ENCODE measurements around the gene SORCS1.

The SORCS1 gene

GRCh38 chr10:106716381-106716780 is 448.1 kb downstream of the SORCS1 start:
- DNase-seq = no peak

- DNase-seq = no peak
Measured at GRCh38 chr10:106714734-106715555, 449.6 kb downstream of the SORCS1 start.

DNA sequence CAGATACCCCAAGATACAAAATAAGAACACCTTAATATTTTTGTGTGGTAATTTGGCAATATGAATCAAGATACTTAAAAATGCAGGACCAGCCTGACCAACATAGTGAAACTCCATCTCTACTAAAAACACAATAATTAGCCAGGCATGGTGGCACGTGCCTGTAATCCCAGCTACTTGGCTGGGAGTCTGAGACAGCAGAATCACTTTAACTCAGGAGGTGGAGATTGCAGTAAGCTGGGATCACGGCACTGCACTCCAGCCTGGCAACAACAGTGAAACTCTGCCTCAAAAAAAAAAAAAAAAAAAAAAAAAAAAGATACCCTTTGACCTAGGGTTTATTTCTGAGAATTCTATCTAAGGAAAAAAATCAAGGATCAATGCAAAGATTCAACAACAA is 450.7 kb downstream of the SORCS1 start:
- no peak for DNase-seq

GRCh38 chr10:106712988-106713387 is 451.5 kb downstream of the SORCS1 start:
- no peak for DNase-seq

DNA sequence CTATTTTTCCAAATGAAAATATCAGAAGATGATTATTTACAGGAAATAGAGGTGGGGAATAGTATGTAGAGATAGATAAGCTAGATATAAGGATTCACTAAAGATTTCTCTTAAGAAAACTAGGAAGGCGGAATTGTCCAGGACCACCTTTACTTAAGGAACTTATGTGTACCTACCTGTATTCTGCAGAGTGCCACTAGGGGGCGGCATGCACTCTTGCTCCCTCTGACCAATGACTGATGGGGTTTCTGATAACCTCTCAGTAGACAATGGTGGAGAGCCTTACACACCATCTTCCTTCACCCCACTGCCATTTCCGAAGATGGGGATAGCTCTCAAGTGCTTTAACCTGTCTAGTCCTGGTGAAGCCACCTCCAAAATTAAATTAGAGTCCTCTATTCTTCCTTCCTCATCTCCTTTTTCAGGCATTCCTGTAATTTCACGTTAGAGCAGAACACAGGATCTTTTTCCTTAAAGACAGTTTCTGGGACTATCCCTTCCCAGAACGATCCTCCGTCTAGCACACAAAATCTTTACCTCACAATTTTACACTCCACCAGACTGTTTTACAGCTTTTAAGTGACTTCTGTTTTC is 453.1 kb downstream of the SORCS1 start:
- DNase-seq = peak; percentile 10

DNA sequence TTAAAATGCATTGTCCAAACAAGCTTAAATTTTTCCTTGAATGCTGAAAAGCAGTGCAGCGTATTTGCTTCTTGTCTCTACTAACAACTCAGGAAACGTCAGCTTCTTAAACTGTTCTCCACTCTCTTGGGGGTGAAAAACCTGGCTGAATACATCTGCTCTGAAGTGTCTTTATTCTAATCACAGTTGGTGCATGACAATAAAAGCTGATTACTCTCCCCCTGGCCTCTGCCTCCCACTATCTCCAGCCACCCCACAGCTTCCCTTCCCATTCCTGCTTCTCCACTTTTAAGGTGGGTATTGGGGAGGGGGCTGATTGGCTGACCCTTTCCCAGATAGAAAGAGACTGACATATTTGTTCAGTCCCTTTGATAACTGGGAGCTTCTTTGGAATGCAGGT is 456.0 kb downstream of the SORCS1 start:
- no peak for DNase-seq

DNA sequence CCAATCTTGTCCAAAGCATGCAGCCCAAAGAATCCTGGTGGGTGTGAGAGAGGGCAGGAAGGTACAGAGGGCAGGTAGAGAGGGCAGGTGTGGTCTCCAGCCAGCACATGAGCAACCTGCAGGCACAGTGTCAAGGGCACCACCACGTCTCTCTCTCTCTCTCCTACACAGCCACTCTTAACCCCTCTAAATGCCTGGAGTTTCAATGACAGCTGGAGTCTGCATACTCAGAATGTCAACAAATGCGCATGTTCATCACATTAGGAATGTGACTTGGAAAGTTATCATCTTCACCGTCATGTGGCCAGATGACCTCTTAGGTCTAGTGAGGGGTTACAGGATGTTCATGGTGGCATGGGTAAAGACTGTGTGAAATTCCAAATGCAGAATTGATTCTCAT is 456.8 kb downstream of the SORCS1 start:
- DNase-seq = no peak

DNA sequence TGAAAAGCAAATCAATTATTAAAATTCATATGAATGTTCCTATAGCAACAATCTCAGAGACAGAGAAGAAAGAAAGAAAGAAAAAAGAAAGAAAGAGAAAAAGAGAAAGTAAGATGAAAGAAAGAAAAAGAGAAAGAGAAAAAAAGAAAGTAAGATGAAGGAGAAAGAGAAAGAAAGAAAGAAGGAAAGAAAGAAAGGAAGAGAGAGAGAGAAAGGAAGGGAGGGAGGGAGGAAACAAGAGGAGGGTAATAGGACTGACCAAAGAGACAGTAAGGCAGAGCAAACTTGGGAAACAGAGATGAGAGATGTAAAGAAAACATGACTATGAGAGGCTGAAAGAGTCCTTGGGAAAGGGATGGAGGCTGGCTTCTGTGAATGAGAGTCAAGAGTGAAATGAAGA is 458.4 kb downstream of the SORCS1 start:
- no peak for DNase-seq

GRCh38 chr10:106705681-106706100 is 458.8 kb downstream of the SORCS1 start:
- peak; percentile 9 for DNase-seq

- DNase-seq = no peak
Measured at GRCh38 chr10:106696239-106696638, 468.3 kb downstream of the SORCS1 start.

DNA sequence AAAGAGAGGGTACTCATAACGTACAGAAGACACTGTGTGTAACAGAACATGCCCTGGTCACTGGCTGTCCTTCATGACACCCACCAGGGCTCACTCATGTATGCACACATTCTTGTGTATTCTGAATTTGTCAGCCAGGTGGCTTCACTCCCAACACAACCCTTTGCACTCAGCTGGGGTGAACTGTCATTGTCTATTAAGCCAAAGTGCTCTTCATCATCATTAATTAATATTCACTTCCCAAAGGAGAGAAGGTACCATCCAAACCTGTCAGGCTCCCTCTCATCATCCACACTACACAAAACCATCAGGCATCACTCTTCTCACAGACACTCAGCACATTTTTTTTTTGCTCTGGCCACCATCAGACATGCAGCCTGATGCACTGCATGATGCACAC is 469.8 kb downstream of the SORCS1 start:
- no peak for DNase-seq

- no peak for DNase-seq
Measured at GRCh38 chr10:106682175-106682574, 482.3 kb downstream of the SORCS1 start.

- no peak for DNase-seq
Measured at GRCh38 chr10:106680061-106680460, 484.4 kb downstream of the SORCS1 start.

DNA sequence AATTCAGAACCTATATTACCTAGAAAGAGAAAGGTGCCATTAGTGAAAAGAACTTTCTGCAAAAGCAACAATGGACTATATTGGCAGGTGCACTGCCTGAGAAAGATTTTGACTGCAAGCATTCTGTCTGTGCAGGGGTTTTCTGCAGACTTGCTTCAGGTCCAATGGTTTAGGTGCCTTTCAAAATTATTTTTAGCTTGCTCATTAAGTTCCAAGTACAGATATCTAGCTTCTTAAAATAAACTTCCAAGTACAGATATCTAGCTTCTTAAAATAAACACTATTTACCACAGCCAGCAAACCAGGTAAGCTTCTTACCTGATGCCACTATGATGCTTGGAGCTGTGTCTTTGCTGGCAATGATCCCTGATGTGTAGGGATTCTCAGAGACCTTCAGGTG is 485.2 kb downstream of the SORCS1 start:
- DNase-seq = no peak

DNA sequence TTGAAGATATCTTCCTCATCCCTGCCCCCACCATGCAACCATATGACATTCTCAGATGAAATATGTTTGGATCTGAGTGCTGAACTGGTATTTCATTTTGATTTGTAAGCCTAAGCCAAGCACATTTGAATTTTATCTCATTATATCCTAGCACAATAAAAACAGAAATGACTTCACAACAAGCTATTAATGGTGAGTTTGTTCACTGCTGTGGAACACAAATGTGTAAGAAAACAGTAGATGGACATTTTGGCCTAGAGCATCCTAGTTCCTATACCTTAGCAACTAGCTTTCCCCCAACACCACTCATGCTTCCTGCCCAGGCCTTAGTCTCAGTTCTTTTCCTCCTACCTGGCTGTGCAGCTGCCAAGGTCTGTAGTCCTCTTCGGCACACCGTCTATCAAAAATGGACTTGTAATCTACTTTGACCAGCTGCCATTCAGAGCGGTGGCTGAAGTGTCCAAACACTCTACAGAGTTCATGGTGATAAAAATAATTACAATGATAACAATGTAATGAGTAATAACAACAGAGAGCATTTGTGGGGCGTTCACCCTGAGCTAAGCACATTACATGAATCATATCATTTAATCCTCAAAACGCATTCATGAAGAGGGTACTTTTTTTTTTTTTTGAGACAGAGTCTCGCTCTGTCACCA is 491.9 kb downstream of the SORCS1 start:
- DNase-seq = no peak

GRCh38 chr10:106661767-106662140 is 502.8 kb downstream of the SORCS1 start:
- DNase-seq = no peak

DNA sequence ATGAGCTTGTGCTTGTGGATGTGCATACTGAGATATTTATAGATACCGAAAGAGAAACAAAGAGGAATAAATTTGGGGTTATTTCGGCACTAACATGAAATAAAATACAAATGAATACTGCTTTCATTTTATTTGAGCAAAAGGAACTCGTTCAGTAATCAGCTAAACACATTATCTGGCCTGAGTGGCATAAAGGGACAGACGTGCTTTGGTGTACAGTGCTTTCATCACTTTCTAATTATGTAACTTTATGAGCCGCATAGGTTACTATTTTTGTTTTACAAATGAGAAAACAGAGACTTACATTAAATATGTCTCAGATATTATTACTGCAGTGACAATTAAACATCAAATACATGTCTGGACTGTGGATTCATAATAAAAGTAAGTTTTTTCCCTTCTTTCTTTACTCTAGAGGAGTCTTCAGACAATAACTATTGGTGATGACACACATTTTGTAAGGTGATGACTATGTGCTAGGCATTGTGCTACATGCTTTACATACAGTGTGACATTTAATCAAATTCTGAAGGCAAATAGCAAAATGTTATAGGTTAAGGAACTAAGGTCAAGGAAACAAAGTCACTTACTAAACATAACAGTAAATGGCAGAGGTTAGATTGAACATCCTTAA is 503.3 kb downstream of the SORCS1 start:
- DNase-seq = no peak

DNA sequence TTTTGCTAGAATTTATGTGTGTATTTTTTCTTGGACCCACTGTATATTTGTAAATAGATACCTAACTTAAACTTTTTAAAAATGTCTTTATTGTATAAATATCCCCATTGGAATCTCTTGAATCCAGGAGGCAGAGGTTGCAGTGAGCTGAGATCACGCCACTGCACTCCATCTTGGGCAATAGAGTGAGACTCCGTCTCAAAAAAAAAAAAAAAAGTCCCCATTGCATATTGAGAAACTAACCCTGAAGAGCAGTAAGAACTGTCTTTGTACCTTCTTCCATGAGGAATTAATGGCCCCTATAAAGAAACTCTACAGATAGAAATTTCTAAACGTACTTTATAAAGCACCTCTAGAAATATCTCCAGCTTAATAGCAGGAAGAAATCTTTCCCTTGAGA is 504.0 kb downstream of the SORCS1 start:
- DNase-seq = no peak

DNA sequence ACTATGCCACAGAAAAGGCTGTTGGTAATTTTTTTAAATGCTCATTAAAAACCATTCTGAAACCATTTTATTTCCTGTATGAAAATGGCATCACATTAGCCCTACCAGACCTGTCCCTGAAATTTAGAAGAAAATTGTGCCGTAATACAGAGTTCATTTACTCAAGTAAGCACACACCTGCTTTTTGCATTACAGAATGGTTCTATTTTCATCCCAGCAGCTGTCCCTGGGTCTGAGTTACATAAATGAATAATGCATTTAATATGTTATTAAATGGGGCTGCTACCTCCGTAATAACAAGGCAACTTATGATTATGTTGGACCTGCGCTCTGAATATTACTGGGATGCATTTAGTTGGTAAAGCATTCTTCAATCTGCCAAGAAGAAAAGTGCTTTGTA is 508.9 kb downstream of the SORCS1 start:
- no peak for DNase-seq

- DNase-seq = no peak
Measured at GRCh38 chr10:106655165-106655564, 509.3 kb downstream of the SORCS1 start.

GRCh38 chr10:106652279-106652678 is 512.2 kb downstream of the SORCS1 start:
- no peak for DNase-seq

DNA sequence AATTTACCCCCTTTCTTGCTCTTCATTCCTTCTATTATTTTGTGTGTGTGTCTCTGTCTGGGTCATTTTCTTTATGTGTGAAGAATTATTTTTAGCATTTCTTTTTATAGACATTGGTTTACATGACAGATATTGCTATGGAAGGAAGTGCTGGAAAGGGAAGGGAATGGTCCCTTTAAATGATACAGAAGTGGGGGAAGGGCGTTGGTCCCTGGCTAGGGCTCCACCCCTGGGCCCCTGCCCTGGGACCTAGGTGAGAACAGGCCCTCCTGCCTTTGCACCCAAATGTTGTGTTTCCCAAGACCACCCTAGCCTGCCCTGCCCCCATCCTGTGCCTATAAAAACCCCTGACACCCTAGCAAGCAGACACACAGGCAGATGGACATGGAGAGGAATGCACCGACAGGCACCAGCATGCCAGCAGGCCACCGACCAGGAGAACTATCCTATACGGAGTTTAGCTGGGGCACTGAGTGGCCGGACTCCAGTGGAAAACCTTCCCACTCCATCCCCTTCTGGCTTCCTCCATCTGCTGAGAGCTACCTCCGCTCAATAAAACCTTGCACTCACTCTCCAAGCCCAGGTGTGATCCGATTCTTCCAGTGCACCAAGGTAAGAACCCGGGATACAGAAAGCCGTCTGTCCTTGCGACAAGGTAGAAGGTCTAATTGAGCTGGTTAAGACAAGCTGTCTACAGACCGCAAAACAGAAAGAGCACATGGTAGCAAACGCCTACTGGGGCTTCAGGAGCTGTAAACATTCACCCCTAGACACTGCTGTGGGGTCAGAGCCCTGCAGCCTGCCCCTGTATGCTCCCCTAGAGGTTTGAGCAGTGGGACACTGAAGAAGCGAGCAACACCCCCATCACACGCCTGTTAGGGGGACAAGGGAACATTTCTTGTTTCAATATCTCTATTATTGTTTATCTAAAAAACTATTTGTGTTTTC is 515.7 kb downstream of the SORCS1 start:
- no peak for DNase-seq

DNA sequence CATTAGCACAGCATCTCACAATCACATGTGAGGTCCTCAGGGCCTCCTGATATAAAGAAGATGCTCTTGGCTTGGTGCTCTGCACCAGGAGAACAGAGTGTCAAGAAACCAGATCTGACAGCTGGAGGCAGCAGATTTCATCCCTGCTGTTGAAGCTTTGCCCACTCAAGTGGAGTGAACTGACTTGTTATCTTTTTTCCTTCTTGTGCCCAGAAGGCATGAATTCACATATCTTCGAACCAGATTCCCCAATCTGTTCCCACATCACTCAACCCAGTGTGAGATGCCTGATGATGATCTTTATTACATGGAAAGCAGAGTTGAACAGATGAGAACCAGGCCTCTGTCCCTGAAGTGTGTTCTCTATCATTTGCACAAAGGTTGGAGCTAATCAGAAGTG is 521.0 kb downstream of the SORCS1 start:
- no peak for DNase-seq
